Fibroblast of lung (primary cell): ENCODE measurements around the gene CLCNKA. TPM values are rescaled to one million over a fixed set of nuclear protein-coding genes. Genes with fewer than 3 reads are reported as not detected.

ENCODE experiments used
- DNase-seq, 2 donors: peaks; one replicate each; pipeline versions ENCODE4 v3.0.0 to v3.0.0-alpha.2; 2010; ENCODE audit warnings: low read depth in 2 of 2
- H2AFZ ChIP-seq: 2 replicates; pipeline ENCODE4 v1.5.1; 2012; ENCODE audit warnings: low read length, control low read depth, inconsistent platforms
- H3K27ac ChIP-seq: 2 replicates; pipeline ENCODE4 v1.5.1; 2011; ENCODE audit warnings: low read length, control low read depth; ENCODE audit not compliant: insufficient read depth
- H3K27me3 ChIP-seq: 2 replicates; pipeline ENCODE4 v1.5.1; 2011; ENCODE audit warnings: mild to moderate bottlenecking, low read length; ENCODE audit not compliant: control insufficient read depth, insufficient read depth
- H3K36me3 ChIP-seq: 2 replicates; pipeline ENCODE4 v1.5.1; 2011; ENCODE audit warnings: low read length; ENCODE audit not compliant: control insufficient read depth, insufficient read depth
- H3K4me1 ChIP-seq: 2 replicates; pipeline ENCODE4 v1.5.1; 2011; ENCODE audit warnings: low read length; ENCODE audit not compliant: control insufficient read depth, insufficient read depth; ENCODE audit errors: extremely low read depth
- H3K4me2 ChIP-seq: 2 replicates; pipeline ENCODE4 v1.5.1; 2011; ENCODE audit warnings: low read length, control low read depth; ENCODE audit not compliant: insufficient read depth; ENCODE audit errors: extremely low read depth
- H3K4me3 ChIP-seq, 4 experiments: fragments of 200-600 bp in 1 of 4; sonication (generic) in 1 of 4; replicated peaks in 1 of 4; 2 replicates each; pipeline ENCODE4 v1.5.1; 2011 to 2016; ENCODE audit warnings: low read length in 4 of 4, low read depth in 3 of 4, mild to moderate bottlenecking in 3 of 4, control low read depth in 2 of 4, inconsistent platforms in 1 of 4, mixed read lengths in 1 of 4; ENCODE audit not compliant: insufficient read depth in 1 of 4; ENCODE audit errors: control extremely low read depth in 1 of 4
- H3K79me2 ChIP-seq: 2 replicates; pipeline ENCODE4 v1.5.1; 2012; ENCODE audit warnings: mild to moderate bottlenecking, low read length, inconsistent platforms; ENCODE audit not compliant: control insufficient read depth, insufficient read depth
- H3K9ac ChIP-seq: 2 replicates; pipeline ENCODE4 v1.5.1; 2011; ENCODE audit warnings: mild to moderate bottlenecking, low read length, control low read depth; ENCODE audit not compliant: insufficient read depth
- H3K9me3 ChIP-seq: 2 replicates; pipeline ENCODE4 v1.5.1; 2012; ENCODE audit warnings: low read depth, low read length; ENCODE audit not compliant: control insufficient read depth, insufficient read depth
- H4K20me1 ChIP-seq: 2 replicates; pipeline ENCODE4 v1.5.1; 2011; ENCODE audit warnings: low read length; ENCODE audit not compliant: control insufficient read depth, insufficient read depth; ENCODE audit errors: extremely low read depth
- CTCF ChIP-seq, 2 donors: IDR thresholded peaks in 1 of 2; conservative IDR thresholded peaks in 1 of 2; 1 replicate in 1 of 2; 2 replicates in 1 of 2; pipeline ENCODE4 v1.5.1; 2011 to 2012; ENCODE audit warnings: low read length in 2 of 2, control low read depth in 1 of 2, inconsistent platforms in 1 of 2, low read depth in 1 of 2, mild to moderate bottlenecking in 1 of 2
- EZH2 ChIP-seq: IDR thresholded peaks from 2 replicates; pipeline ENCODE4 v1.5.1; 2012; ENCODE audit warnings: low read length, control low read depth, mild to moderate bottlenecking; ENCODE audit errors: missing control alignments
- polyA plus RNA-seq, 2 donors: library from polyadenylated mRNA; depleted of rRNA in 1 of 2; stranded (reverse) in 1 of 2; unstranded in 1 of 2; fragments of >200 nt; gene quantifications; 2 replicates each; pipeline ENCODE4 v1.2.1, GENCODE V29; 2011 to 2012; ENCODE audit warnings: missing spikeins in 1 of 2
- total RNA-seq: library from RNA; depleted of rRNA; stranded (reverse); fragments of >200 nt; gene quantifications from 2 replicates; pipeline ENCODE4 v1.2.1, GENCODE V29; 2014

The CLCNKA gene
- total and polyA plus RNA-seq, 2 donors (not counting 1 experiment from before 2014, with no cell fraction given), result under 0.01 TPM; not detected in 1

- no peaks in the 10 kb centered on the region for H3K36me3 ChIP-seq
- H3K9ac ChIP-seq, result no peak overlapping the region
- peaks cover 7% of the 10 kb centered on the region for H3K27me3 ChIP-seq
- H3K27ac ChIP-seq, result no peak overlapping the region
- H3K9me3 ChIP-seq, result no peaks in the 10 kb centered on the region
- H2AFZ ChIP-seq, result no peak overlapping the region
- H3K4me2 ChIP-seq, result no peak overlapping the region
- H3K79me2 ChIP-seq, result no peaks in the 10 kb centered on the region
- TF ChIP-seq EZH2 (no peak), CTCF (conservative IDR thresholded peaks at IDR 0.05 in 1 of 2, IDR thresholded peaks at IDR 0.05 in 1 of 2; ENCODE audit: low read depth in 1 of 2, low read length in 2 of 2) (no peak)
- H3K4me1 ChIP-seq, result no peaks in the 10 kb centered on the region
- DNase-seq, result no peak
- no peak overlapping the region for H3K4me3 ChIP-seq
- no peaks in the 10 kb centered on the region for H4K20me1 ChIP-seq
Measured at GRCh38 chr1:16063921-16064320, 42.1 kb downstream of the CLCNKA start.

- Histone ChIP-seq H3K4me2 (no peak overlapping the region), H3K36me3 (no peaks in the 10 kb centered on the region), H3K4me1 (no peaks in the 10 kb centered on the region), H3K27ac (no peak overlapping the region), H3K4me3 (no peak overlapping the region), H3K27me3 (peaks cover 7% of the 10 kb centered on the region), H3K79me2 (no peaks in the 10 kb centered on the region), H3K9ac (no peak overlapping the region), H4K20me1 (no peaks in the 10 kb centered on the region), H3K9me3 (no peaks in the 10 kb centered on the region), H2AFZ (no peak overlapping the region)
- TF ChIP-seq CTCF (conservative IDR thresholded peaks at IDR 0.05 in 1 of 2, IDR thresholded peaks at IDR 0.05 in 1 of 2; ENCODE audit: low read depth in 1 of 2, low read length in 2 of 2) (no peak), EZH2 (no peak)
- no peak for DNase-seq
Measured at GRCh38 chr1:16064536-16065268, 42.9 kb downstream of the CLCNKA start.

GRCh38 chr1:16065269-16065576 lies 43.4 kb downstream of the CLCNKA start:
- Histone ChIP-seq H3K27ac (no peak overlapping the region), H3K4me3 (no peak overlapping the region), H3K4me1 (no peaks in the 10 kb centered on the region), H3K36me3 (no peaks in the 10 kb centered on the region), H3K27me3 (peaks cover 7% of the 10 kb centered on the region), H2AFZ (no peak overlapping the region), H3K9me3 (no peaks in the 10 kb centered on the region), H4K20me1 (no peaks in the 10 kb centered on the region), H3K9ac (no peak overlapping the region), H3K79me2 (no peaks in the 10 kb centered on the region), H3K4me2 (no peak overlapping the region)
- TF ChIP-seq EZH2, result no peak
- TF ChIP-seq CTCF (conservative IDR thresholded peaks at IDR 0.05 in 1 of 2, IDR thresholded peaks at IDR 0.05 in 1 of 2; ENCODE audit: low read depth in 1 of 2, low read length in 2 of 2), result no peak
- DNase-seq, result no peak
